ENCODE data around the gene AGBL1.

The AGBL1 gene

DNA sequence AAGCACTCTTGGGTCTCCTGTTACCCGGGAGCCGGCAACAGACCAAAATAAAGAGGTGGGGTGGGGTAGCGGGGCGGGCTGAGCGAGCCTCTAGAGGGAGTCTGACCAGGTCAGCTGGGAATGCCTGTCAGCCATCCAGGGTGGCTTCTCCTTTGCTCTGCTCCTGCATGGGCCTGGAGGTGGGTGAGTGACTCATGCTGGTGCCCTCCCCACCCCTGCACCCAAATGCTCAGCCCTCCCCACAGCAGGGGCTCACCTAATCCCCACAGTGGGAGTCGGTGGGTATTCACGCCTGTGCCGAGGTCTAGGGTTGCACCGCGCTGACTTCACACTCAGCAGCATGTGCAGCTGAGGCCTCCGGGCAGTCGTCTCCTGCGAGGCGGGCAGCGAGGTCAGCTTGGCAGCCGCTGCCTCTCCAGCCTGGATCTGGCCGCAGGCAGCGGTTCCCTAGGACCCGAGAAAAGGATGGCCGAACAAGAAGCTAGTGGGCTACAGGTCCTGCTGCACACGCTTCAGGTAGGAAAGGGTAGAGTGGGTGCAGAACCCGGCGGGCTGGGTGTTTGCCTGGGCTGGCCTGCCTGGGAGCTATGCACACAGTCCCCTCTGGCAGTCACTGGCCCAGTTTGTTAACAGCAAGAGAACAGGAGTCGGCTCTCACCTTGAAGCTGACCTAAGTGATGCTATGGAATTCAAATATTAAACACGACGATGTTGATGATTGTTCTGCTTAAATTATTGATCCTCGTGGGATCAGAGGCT, at the start of gene AGBL1:
AGBL1 (plus strand) TSS at position 364 of the 759 bp plus-strand sequence.
- no peak for DNase-seq

DNA sequence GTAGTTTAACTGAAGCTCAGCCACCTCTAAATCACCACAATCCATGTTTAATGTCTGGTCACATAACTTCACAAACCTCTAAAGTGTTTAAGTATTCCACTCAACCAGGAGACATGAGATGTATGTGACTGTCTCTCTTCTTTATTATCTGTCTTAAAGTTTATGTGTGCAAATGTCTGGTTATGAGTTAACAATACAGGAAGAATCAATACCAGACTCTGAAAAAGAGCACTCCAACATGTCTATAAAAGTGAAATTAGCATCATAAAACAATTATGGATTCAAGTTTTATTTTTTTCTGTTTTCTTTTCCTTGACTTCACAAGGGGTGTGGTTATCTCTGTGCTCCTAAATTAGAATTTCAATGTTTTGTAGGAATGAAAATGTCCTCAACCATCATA, 44.8 kb upstream of the AGBL1 start:
- DNase-seq, result no peak

DNA sequence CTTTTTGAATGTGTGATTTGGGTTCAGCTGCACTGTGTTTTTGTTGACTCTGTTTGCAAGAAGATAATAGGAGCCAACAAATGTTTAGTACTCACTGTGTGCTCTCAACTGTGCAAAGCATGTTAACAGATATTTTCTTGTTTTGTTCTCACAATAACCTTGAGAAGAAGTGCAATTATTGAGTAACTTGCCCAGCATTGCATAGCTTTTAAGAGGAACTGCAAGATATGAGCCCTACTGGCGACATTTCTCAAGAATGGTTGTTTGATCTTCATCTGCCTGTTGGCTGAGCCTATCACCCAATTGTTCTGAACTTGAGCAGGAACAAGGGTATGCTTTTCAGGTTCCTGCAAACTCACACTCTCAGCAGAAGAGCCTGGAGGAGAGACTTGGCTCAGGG, 43.4 kb upstream of the AGBL1 start:
- no peak for DNase-seq

DNA sequence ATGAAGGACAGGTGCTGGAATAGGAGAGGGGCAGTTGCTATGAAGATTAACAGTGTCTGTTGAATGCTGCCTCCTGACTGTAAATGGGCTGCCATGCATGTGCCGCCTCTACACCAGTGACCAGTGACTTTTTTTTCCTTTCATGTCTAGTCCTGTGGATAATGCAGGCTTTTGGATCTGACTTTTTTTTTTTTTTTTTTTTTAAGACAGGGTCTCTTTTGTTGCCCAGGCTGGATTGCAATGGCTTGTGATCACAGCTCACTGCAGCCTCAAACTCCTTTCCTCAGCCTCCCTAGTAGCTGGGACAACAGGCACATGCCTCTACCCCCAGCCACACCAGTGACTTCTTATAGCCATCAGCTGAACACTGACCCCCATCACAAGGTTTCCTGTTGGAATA, 41.2 kb upstream of the AGBL1 start:
- no peak for DNase-seq

DNA sequence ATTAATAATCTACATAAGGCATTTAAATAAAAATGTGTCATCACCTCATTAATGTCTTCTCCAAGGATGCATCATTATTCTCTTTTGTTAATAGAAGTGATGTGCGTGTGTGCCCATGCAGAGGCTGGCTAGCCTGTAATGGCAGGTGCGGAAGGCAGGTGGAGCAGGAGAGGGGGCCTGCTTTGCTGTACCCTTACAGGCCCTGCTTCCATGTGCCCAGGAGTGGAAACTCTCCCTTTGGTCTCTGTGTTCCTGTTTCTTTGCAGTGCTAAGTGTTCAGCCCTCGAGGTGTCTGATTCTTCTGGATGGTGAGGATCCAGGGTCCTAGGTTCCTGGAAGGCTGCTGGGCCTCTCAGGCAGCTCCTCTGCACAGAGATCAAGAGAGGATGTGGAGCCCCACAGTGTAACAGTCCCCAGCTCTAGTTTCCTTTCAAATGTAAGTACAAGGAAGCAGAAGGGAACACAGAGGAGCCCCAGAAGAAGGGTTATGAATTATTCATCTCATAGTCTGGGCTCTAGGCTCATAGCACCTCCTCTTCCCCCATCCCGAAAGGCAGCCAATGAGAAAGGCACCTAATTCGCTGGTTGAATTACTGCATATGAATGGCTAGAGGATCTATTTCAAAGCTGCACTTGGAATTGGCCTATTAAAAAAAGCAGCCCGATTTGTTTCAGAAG, 39.2 kb upstream of the AGBL1 start:
- DNase-seq, result no peak

DNA sequence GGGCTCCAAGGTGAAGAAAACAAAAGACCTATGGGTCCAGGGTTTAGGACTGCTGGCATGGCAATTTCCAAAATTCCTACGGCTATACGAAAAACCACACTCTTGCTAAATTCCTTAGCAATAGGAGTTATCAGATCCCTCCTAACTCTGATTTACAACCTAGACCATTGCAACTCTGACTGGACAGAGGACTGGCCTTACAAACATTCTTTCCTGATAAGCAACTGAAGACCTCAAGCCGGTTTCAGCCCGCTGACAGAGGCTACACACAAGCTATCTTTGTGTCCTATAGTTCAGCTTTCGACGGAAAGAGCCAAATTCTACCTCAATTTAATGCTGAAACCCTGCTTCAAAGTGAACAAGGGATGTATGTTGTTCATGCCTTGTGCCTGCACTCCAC, 38.3 kb upstream of the AGBL1 start:
- DNase-seq, result no peak

DNA sequence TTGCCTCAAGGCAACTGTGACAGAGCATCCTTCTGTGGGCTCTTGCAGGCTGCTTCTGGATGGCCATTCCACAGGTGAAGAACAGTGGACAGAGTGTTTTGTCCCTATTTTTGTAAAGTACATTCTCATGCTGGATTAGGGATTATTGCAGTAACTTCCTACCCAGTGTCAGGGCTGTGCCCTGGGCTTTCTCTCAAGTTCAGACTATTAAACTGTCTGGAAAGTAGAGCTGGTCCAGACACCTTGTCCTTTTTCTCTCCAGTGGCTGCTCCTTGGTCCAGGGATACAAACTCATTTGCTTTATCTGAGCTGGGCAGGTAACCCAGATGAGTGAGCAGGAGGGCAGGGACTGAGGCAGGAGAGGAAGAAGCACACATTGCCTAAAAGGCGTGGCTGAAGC, 37.4 kb upstream of the AGBL1 start:
- DNase-seq, result no peak

DNA sequence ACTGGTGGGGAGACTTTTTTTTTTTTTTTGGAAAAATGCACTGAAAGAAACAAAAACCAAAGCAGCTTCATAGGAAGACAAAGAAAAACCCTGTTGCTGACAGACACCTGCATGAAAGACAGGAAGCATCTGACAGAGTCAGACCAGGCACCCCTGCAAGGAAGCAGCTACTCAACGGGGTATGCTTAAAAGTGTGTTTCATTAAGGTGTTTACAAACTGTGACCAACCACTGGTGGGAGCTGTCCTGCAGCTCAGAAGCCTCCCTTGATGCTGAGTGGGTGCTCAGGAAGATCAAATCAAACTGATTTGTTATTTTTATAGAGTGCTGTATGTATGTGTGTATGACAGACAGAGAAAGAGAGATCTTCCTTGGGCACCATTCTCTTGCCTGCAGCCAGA, 34.7 kb upstream of the AGBL1 start:
- no peak for DNase-seq

DNA sequence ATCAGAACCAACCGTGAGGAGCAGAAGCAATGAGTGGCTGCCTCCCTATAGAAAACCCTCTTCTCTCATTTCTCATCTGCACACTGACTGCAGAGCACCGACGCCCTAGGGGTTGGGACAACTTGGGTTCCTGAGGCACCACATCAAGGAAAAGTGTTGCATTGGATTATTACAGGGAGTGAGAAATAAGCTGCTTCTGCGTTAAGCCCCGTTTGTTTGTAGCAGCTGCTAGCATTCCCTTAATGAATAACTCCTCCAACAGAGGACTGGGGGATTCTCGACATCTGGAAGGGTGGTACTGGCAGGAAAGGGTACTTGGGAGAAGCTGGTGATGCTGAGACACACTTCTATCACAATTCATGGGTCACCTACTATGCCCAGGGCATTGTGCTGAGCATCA, 25.3 kb upstream of the AGBL1 start:
- DNase-seq, result no peak

DNA sequence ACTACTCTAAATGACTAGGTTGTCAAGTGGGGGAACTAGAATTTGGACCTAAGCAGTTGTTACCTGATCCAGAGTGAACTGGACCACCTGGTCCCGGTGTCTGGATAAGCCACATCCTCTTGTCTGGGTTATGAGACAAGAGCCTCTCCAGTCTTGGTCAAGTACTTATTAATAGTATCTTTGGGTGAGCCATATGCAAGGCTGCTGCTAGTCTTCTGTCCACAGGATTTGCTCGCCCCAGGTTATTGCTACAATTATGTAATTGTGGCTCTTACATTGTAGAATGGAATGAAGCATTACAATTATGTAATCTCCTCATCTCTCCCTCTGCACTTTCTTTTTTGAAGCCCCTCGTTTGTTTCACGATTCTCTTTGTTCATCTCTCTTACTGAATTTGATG, 24.0 kb upstream of the AGBL1 start:
- DNase-seq, result no peak

DNA sequence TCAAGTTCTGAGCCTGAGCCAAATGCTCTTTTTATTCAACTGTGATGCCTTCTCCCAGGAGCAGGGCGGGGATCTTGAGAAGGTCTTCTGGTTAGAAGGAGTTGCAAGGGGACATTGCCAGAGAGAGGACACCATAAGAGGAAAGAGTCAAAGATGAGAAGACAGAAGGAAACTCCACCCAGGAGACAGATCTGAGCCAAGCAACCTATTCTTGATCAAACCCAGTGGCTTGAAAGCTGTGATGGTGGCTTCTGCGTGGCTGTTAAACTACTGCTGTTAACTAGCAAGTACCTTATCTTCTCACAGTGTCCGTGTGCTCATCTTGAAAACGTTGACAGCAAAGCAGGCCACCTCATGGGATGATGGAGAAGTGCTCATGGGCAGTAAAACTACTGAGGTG, 19.8 kb upstream of the AGBL1 start:
- DNase-seq, result no peak

DNA sequence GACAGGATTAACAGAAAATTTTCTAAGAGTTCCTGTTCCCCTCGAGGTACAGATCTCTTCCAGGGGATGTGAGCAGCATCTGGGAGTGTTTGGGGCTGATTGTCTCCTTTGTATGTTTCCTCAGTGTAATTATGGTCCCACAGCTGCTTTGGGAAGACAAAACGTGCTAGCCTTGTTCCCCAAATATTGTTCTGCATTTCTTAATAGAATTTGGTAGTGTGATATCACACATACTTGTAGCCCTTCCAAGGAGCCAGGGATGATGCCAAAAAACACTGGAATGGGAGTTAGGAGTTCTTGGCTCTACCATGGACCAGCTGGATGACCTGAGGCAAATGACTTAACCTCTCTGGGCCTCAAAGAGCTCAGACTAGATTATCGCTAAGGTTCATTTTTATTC, 19.0 kb upstream of the AGBL1 start:
- no peak for DNase-seq

DNA sequence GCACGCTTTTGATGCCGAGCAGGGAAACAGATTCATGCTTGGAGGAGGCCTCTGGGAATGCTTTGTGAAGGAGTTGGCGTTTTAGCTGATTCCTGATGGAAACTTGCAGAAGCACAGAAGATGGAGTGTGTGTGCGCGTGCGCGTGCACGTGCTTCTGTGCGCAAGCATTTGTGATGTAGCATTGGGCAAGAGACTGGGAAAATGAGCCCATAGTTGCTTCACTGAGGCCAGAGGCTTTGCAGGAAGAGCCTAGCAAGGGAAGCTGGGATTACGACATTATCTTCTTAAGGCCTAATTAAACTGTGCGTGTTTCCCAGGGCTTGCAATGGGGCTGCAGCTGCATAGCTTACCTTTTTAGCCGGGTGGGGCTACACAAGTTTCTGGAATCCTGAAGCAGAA, 18.1 kb upstream of the AGBL1 start:
- DNase-seq, result no peak

DNA sequence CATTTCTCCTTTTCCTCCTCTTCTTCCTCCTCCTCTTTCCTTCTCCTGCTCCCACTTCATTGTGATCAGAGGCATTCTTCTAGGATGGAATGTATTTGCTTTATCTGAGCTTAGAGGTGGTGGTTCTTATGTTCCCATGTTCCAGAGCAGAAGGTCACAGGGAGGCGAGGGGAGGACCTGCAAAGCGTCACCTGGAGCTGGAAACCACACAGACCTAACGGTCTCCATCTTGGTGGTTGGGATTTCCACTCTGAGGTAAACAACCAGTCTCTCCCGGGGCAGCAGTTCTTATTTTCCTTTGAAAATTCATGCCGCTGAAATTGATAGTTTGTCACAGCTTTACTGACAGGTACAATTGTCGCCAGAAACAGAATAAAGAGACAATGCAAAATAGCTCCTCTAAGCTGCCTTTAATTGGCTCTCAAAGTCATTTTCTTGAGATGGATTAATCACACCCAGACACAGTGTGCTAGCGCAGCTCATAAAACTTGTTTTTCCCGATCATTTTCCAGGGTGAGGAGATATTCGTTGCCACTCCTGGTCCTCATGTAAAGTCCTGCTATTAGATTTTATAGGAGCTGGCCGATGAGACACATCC, 16.9 kb upstream of the AGBL1 start:
- DNase-seq, result no peak

DNA sequence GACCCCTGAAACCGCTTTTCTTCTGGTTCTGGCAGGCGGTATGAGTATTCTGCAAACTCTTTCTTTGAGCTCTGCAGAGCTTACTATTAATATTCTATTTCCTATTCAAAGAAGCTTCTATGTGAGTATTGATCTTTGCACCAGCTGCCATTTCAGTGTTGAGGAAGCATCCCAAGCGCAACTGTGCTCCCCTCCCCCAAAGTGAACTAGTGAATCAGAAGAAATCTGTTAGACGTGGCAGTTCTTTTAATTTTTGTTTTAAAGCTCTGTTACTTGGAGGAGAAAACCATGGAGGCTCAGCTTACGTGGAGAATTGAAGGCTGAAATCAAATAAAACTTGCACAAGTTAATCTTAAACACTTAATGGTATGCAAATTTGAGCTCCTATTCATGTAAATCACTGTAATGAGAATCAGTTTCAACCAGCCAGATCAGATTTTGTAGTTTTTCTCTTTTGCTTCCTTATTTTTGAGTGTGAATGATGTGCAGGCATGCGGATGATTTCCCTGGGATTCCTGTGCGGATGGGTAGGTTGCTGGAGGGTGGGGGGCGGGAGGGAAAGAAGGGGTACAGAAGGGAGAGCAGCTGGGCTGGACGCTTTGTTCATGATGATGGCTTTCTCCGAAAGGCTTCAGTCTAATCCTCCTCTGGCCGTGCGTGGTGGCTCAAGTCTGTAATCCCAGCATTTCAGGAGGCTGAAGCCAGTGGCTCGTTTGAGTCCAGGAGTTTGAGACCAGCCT, 16.1 kb upstream of the AGBL1 start:
- DNase-seq, result no peak

DNA sequence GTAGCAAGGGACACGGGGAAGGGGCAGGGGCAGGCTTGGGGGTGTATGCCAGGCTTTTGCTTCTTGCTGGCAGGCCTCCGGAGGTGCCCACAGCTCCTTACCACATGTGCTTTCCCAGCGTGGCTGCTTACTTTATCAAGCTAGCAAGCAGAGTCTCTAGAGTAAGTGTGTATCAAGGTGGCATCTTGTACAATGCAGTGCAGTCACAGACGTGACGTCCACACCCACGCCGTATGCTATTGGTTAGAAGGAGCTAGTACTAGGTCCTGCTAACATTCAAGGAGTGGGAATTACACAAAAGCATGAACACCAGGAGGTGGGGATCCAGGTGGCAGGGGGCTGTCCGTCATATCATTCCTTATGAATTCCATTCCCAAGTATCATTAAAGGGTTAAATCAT, 15.3 kb upstream of the AGBL1 start:
- no peak for DNase-seq

DNA sequence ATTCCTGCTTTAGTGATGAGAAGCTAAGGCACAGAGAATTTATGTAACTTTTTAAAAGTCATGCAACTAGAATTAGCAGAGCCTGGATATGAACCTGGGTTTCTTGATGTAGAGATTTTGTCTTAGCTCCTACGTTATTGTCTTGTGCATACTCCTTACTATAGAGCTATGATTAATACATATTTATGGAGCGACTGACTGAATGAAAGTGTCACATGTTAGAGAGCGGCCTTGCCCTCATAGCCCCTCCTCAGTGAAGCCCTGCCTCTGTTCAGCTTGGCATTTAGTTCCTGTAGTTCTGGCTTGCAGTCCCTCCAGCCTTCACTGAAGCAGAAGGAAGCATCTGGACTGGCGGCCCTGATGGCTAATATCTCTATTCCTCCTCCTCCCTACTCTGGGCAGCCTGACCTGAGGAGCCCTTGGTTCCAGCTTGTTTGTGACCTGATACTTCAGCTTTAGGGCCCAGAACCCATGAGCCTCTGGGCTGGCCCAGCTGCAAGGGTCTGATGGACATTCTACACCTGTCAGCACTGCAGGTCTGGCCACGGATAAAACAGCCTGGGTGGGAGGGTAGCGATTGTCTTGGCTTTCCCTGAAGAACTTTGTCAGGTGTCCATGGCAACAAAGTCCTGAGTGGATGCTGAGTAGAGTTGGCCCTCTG, 13.4 kb upstream of the AGBL1 start:
- DNase-seq, result no peak

DNA sequence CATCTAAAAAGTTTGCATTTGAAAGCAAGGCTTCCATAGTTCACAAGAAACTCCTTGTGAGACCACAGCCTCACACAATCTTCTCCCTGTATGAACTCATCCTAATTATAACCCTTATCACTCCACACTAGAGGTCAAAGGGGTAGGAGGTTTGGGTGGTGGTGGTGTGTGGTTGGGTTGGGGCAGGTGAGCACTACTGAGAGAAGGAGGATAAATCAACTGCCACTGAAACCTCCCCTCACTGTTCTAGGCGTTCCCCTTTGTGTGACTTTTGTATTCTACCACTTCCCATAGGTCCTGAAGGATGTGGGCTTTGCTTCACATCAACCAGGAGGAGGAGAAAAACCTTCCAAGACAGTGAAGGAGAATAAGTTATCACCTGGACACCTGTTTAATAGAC, 6.4 kb upstream of the AGBL1 start:
- no peak for DNase-seq

DNA sequence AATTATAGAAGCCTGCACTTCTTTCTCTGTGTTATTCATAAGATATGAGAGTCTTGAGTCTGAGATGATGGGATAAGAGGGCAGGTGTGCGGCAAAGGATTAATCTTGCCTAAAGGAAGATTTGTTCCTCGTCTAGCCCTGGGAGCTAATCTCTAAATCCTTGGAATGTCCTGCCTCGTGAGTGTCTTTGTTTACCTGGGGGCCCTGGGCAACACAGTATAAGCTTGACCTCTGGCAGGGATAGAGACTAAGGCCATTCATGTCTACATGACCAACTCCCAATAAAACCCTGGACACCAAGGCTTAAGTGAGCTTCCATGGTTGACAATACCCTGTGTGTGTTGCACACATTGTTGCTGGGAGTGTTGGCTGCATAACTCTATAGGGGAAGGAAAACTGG, 3.2 kb upstream of the AGBL1 start:
- no peak for DNase-seq

DNA sequence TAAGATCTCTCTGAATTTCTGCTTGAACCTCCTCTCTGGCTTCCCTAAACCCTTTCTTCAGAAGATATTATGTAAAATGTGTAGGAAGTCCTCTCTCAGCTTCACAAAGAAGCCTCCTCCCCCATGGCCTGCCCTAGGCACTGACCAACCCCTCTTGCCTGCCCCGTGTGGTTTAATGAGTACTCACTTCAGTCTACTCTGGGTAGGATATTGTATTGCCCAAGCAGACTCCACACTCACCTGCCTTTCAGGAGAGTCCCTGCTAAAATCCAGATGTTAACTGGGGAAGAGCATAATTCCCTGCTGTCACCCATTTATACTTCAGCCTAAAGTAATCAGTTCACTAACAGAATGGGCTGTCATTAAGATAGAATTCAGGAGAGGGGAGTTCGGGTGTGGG, 2.6 kb upstream of the AGBL1 start:
- DNase-seq, result no peak

DNA sequence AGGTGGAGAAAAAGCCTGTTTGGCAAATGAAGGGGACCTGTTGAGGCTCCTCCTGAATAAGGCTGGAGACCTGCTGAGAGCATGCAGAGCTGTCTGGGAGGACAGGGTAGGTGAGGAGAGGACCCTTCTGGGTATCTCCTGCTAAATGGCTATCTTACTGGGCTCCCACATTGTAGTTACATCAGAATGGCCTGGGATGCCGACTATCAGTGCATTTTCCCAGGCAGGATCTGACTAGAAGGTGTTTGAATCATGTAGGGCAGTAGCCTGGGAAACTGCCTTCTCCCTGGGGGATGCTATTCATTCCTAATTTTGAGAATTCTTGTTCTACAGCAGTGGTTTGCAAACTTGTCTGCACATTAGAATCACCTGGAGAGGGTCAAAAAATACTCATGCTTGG, 631 bp downstream of the AGBL1 start:
- no peak for DNase-seq

DNA sequence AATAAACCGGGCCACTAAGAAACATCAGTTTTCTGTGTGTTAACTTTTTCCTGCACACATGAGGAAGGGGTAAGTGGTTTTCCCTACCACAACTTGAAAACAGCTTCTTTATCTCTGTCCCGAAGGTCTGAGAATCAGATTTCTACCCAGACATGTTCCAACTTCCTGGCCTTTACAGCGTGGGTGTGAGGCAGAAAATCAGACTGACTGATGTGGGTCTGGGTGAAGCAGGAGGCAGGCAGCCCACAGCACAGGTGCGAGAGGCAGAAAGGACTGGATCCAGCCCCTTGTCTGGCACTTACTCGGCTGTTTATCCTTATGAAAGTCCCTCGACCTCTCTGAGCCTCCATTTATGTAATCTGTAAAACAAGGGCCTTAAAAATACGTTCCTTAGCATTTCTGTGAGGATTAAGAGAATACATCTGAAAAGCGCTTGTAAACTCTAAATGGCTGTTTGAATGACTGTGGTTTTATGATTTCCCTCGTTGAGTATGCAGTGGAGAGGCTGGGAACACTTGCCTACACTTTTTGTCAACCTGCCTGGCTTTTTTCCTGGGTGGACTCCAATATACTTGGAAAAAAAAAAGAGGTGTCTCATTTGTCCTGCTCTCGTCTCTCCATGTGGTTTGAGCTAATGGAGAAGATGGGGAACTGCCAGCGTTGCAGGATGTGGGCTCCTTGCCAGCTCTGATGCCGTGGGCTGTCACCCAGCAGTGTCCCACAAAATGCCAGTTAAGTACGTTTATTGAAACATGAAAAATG, 3.1 kb downstream of the AGBL1 start:
- no peak for DNase-seq

DNA sequence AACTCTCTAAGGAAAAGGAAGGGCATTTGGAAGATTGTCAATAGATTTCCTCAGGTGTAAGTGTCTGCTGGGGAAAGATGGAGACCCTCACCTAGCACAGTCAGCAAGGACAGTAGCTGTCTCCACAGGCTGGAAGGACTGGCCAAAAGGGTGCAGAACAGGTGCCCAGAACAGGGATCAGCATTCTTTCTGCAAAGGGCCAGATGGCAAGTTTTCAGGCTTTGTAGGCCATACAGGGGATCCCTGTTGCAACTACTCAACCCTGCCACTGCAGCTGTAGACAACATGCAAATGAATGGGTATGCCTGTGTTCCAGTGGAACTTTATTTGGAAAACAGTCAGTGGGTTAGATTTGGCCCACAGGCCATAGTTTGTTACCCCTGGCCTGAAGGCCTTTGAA, 8.1 kb downstream of the AGBL1 start:
- DNase-seq, result no peak

Measured in NCI-H1436 (cell line).